ENCODE results near the gene CLDND2.

CLDND2 gene

GRCh38 chr19:51347209-51347928 lies 21.4 kb downstream of the CLDND2 start:
- Histone ChIP-seq H3K4me3 (ENCODE audit: low read depth in 1 of 2, low read length in 2 of 2) (no peak overlapping the region), H3K9ac (ENCODE audit: low read length) (no peak overlapping the region), H3K36me3 (ENCODE audit: insufficient read depth, low read length) (peaks cover 30% of the 10 kb centered on the region), H3K9me3 (ENCODE audit: low read length) (no peaks in the 10 kb centered on the region), H3K27ac (ENCODE audit: low read depth, low read length) (no peak overlapping the region), H3K4me1 (ENCODE audit: insufficient read depth, low read length) (no peaks in the 10 kb centered on the region), H3K27me3 (ENCODE audit: control insufficient read depth in 1 of 2, insufficient read depth in 2 of 2, low read length in 2 of 2) (no peaks in the 10 kb centered on the region)

- Histone ChIP-seq H3K27me3 (ENCODE audit: control insufficient read depth in 1 of 2, insufficient read depth in 2 of 2, low read length in 2 of 2) (no peaks in the 10 kb centered on the region), H3K9ac (ENCODE audit: low read length) (no peak overlapping the region), H3K27ac (ENCODE audit: low read depth, low read length) (no peak overlapping the region), H3K4me1 (ENCODE audit: insufficient read depth, low read length) (no peaks in the 10 kb centered on the region), H3K4me3 (ENCODE audit: low read depth in 1 of 2, low read length in 2 of 2) (no peak overlapping the region), H3K36me3 (ENCODE audit: insufficient read depth, low read length) (peaks cover 24% of the 10 kb centered on the region), H3K9me3 (ENCODE audit: low read length) (no peaks in the 10 kb centered on the region)
Observed at GRCh38 chr19:51346742-51347141, 22.1 kb downstream of the CLDND2 start.

GRCh38 chr19:51345076-51345620 lies 23.7 kb downstream of the CLDND2 start:
- Histone ChIP-seq H3K4me3 (ENCODE audit: low read depth in 1 of 2, low read length in 2 of 2) (no peak overlapping the region), H3K36me3 (ENCODE audit: insufficient read depth, low read length) (peaks cover 18% of the 10 kb centered on the region), H3K9ac (ENCODE audit: low read length) (no peak overlapping the region), H3K27me3 (ENCODE audit: control insufficient read depth in 1 of 2, insufficient read depth in 2 of 2, low read length in 2 of 2) (no peaks in the 10 kb centered on the region), H3K4me1 (ENCODE audit: insufficient read depth, low read length) (no peaks in the 10 kb centered on the region), H3K27ac (ENCODE audit: low read depth, low read length) (no peak overlapping the region), H3K9me3 (ENCODE audit: low read length) (no peaks in the 10 kb centered on the region)

- Histone ChIP-seq H3K27me3 (ENCODE audit: control insufficient read depth in 1 of 2, insufficient read depth in 2 of 2, low read length in 2 of 2) (no peaks in the 10 kb centered on the region), H3K27ac (ENCODE audit: low read depth, low read length) (no peak overlapping the region), H3K9ac (ENCODE audit: low read length) (no peak overlapping the region), H3K36me3 (ENCODE audit: insufficient read depth, low read length) (peaks cover 9% of the 10 kb centered on the region), H3K9me3 (ENCODE audit: low read length) (no peaks in the 10 kb centered on the region), H3K4me3 (ENCODE audit: low read depth in 1 of 2, low read length in 2 of 2) (no peak overlapping the region), H3K4me1 (ENCODE audit: insufficient read depth, low read length) (peaks cover 9% of the 10 kb centered on the region)
Observed at GRCh38 chr19:51342631-51343569, 25.9 kb downstream of the CLDND2 start.

GRCh38 chr19:51341976-51342580 lies 26.7 kb downstream of the CLDND2 start, which contains the start of gene VSIG10L:
Gene VSIG10L, minus strand, starts transcription at chr19:51342139. Its CDS starts 15 bp downstream, at chr19:51342124.
- no peak within 1 kb of the TSS for H3K27ac ChIP-seq (ENCODE audit: low read depth, low read length)
- H3K27me3 ChIP-seq (ENCODE audit: control insufficient read depth in 1 of 2, insufficient read depth in 2 of 2, low read length in 2 of 2): no peaks in the 10 kb centered on the region
- H3K4me1 ChIP-seq (ENCODE audit: insufficient read depth, low read length): peaks cover 9% of the 10 kb centered on the region
- no peak within 1 kb of the TSS for H3K4me3 ChIP-seq (ENCODE audit: low read depth in 1 of 2, low read length in 2 of 2)
- no peak within 1 kb of the TSS for H3K9ac ChIP-seq (ENCODE audit: low read length)
- no peaks in the 10 kb centered on the region for H3K9me3 ChIP-seq (ENCODE audit: low read length)
- peaks cover 4% of the 10 kb centered on the region for H3K36me3 ChIP-seq (ENCODE audit: insufficient read depth, low read length)

- H3K27ac ChIP-seq (ENCODE audit: low read depth, low read length): no peak overlapping the region
- no peaks in the 10 kb centered on the region for H3K36me3 ChIP-seq (ENCODE audit: insufficient read depth, low read length)
- no peak overlapping the region for H3K4me3 ChIP-seq (ENCODE audit: low read depth in 1 of 2, low read length in 2 of 2)
- H3K27me3 ChIP-seq (ENCODE audit: control insufficient read depth in 1 of 2, insufficient read depth in 2 of 2, low read length in 2 of 2): no peaks in the 10 kb centered on the region
- no peaks in the 10 kb centered on the region for H3K9me3 ChIP-seq (ENCODE audit: low read length)
- H3K4me1 ChIP-seq (ENCODE audit: insufficient read depth, low read length): peaks cover 9% of the 10 kb centered on the region
- no peak overlapping the region for H3K9ac ChIP-seq (ENCODE audit: low read length)
Observed at GRCh38 chr19:51341066-51341465, 27.7 kb downstream of the CLDND2 start.

GRCh38 chr19:51339687-51340656 lies 28.8 kb downstream of the CLDND2 start:
- Histone ChIP-seq H3K36me3 (ENCODE audit: insufficient read depth, low read length) (no peaks in the 10 kb centered on the region), H3K27me3 (ENCODE audit: control insufficient read depth in 1 of 2, insufficient read depth in 2 of 2, low read length in 2 of 2) (no peaks in the 10 kb centered on the region), H3K27ac (ENCODE audit: low read depth, low read length) (peak overlapping the region; percentile 46), H3K4me3 (ENCODE audit: low read depth in 1 of 2, low read length in 2 of 2) (peak overlapping the region; percentile 51 to 54), H3K9me3 (ENCODE audit: low read length) (no peaks in the 10 kb centered on the region), H3K4me1 (ENCODE audit: insufficient read depth, low read length) (peaks cover 9% of the 10 kb centered on the region), H3K9ac (ENCODE audit: low read length) (peak overlapping the region; percentile 33)

- H3K4me3 ChIP-seq (ENCODE audit: low read depth in 1 of 2, low read length in 2 of 2): peak overlapping the region; percentile 51 to 54
- no peak overlapping the region for H3K9ac ChIP-seq (ENCODE audit: low read length)
- no peaks in the 10 kb centered on the region for H3K9me3 ChIP-seq (ENCODE audit: low read length)
- H3K27me3 ChIP-seq (ENCODE audit: control insufficient read depth in 1 of 2, insufficient read depth in 2 of 2, low read length in 2 of 2): no peaks in the 10 kb centered on the region
- H3K36me3 ChIP-seq (ENCODE audit: insufficient read depth, low read length): no peaks in the 10 kb centered on the region
- H3K4me1 ChIP-seq (ENCODE audit: insufficient read depth, low read length): peaks cover 9% of the 10 kb centered on the region
- peak overlapping the region; percentile 46 for H3K27ac ChIP-seq (ENCODE audit: low read depth, low read length)
Observed at GRCh38 chr19:51339313-51339686, 29.5 kb downstream of the CLDND2 start.

- H3K27ac ChIP-seq (ENCODE audit: low read depth, low read length): peak overlapping the region; percentile 46
- H3K4me3 ChIP-seq (ENCODE audit: low read depth in 1 of 2, low read length in 2 of 2): peak overlapping the region; percentile 51 to 54
- no peaks in the 10 kb centered on the region for H3K36me3 ChIP-seq (ENCODE audit: insufficient read depth, low read length)
- H3K9ac ChIP-seq (ENCODE audit: low read length): no peak overlapping the region
- no peaks in the 10 kb centered on the region for H3K27me3 ChIP-seq (ENCODE audit: control insufficient read depth in 1 of 2, insufficient read depth in 2 of 2, low read length in 2 of 2)
- peaks cover 9% of the 10 kb centered on the region for H3K4me1 ChIP-seq (ENCODE audit: insufficient read depth, low read length)
- H3K9me3 ChIP-seq (ENCODE audit: low read length): no peaks in the 10 kb centered on the region
Observed at GRCh38 chr19:51338563-51339312, 30.1 kb downstream of the CLDND2 start.
